HCT116 (cell line): ENCODE results near the gene RNF169.

Experiments
- JUND ChIP-seq: IDR thresholded peaks from 2 replicates; pipeline ENCODE4 v1.6.1; 2012
- SP1 ChIP-seq: IDR thresholded peaks from 2 replicates; pipeline ENCODE4 v1.6.1; 2012; ENCODE audit warnings: low read depth

GRCh38 chr11:74743640-74744039 is 5.0 kb upstream of the RNF169 start:
- TF ChIP-seq SP1 (no peak), JUND (no peak)
